Activated B cell treated with CpG ODN at 0.5 μM for 24 hours (primary cell): Measurements from ENCODE around the gene ATF5. TPM values are rescaled to one million over a fixed set of nuclear protein-coding genes. Genes with fewer than 3 reads are reported as not detected.

ENCODE experiments used
- ATAC-seq: fragments of 200-7000 bp; cut with Tn5 transposase; one replicate; pipeline ENCODE4 v1.10.0; 2021; ENCODE audit warnings: low read depth, mild to moderate bottlenecking, moderate library complexity
- CTCF ChIA-PET: fragments of 350-600 bp; sonication (Branson Sonifier 250); formaldehyde crosslinking; loops from one replicate; lab custom pipeline; 2021; ENCODE audit warnings: antibody characterized with exemption; lab: Charles Lee
- POLR2A ChIA-PET: fragments of 350-600 bp; sonication (Branson Sonifier 250); formaldehyde crosslinking; loops from one replicate; lab custom pipeline; 2021; ENCODE audit warnings: antibody characterized with exemption; lab: Charles Lee
- DNase-seq: peaks from one replicate; pipeline ENCODE4 v3.0.0; 2022
- H3K27ac Mint-ChIP-seq: one replicate; pipeline ENCODE4 v1.8.0; 2020; ENCODE audit warnings: mixed read lengths
- H3K27me3 Mint-ChIP-seq: one replicate; pipeline ENCODE4 v1.8.0; 2021; ENCODE audit warnings: mixed read lengths
- H3K36me3 Mint-ChIP-seq: one replicate; pipeline ENCODE4 v1.8.0; 2021; ENCODE audit warnings: low read depth, mixed read lengths
- H3K4me1 Mint-ChIP-seq: one replicate; pipeline ENCODE4 v1.8.0; 2021; ENCODE audit warnings: mixed read lengths
- H3K4me3 Mint-ChIP-seq: one replicate; pipeline ENCODE4 v1.8.0; 2020; ENCODE audit warnings: mild to moderate bottlenecking, mixed read lengths
- H3K9me3 Mint-ChIP-seq: one replicate; pipeline ENCODE4 v1.8.0; 2020; ENCODE audit warnings: mixed read lengths
- intact Hi-C: fragments of 100-400 bp; cut with micrococcal nuclease; formaldehyde crosslinking; loops from one replicate; pipeline ENCODE4 v1.15.1; 2024
- total RNA-seq: library from RNA; stranded (reverse); gene quantifications from 2 replicates; pipeline ENCODE4 v1.2.3, GENCODE V29; 2022
- TF ChIP-seq, protein P1 (sequence below): fragments of 200-600 bp; IDR thresholded peaks from one replicate; pipeline ENCODE4 v1.8.0; 2022; ENCODE audit warnings: antibody characterized with exemption, mild to moderate bottlenecking

ATF5 gene
- total RNA-seq, 1 donor from 2014 or later, result 199 TPM

GRCh38 chr19:49946415-49946814, 17.4 kb downstream of the ATF5 start:
- TF ChIP-seq, protein P1, sequence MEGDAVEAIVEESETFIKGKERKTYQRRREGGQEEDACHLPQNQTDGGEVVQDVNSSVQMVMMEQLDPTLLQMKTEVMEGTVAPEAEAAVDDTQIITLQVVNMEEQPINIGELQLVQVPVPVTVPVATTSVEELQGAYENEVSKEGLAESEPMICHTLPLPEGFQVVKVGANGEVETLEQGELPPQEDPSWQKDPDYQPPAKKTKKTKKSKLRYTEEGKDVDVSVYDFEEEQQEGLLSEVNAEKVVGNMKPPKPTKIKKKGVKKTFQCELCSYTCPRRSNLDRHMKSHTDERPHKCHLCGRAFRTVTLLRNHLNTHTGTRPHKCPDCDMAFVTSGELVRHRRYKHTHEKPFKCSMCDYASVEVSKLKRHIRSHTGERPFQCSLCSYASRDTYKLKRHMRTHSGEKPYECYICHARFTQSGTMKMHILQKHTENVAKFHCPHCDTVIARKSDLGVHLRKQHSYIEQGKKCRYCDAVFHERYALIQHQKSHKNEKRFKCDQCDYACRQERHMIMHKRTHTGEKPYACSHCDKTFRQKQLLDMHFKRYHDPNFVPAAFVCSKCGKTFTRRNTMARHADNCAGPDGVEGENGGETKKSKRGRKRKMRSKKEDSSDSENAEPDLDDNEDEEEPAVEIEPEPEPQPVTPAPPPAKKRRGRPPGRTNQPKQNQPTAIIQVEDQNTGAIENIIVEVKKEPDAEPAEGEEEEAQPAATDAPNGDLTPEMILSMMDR, result no peak
- ChIA-PET POLR2A (no interaction called here), CTCF (no interaction called here)
- H3K9me3 Mint-ChIP-seq, result peaks cover 2% of the 10 kb centered on the region
- intact Hi-C loops, result no loop called here
- ATAC-seq, result no peak
- H3K4me1 Mint-ChIP-seq, result peaks cover 11% of the 10 kb centered on the region
- H3K4me3 Mint-ChIP-seq, result no peak overlapping the region
- no peak overlapping the region for H3K27ac Mint-ChIP-seq
- H3K36me3 Mint-ChIP-seq, result no peaks in the 10 kb centered on the region
- H3K27me3 Mint-ChIP-seq, result peaks cover 21% of the 10 kb centered on the region
- no peak for DNase-seq

DNA sequence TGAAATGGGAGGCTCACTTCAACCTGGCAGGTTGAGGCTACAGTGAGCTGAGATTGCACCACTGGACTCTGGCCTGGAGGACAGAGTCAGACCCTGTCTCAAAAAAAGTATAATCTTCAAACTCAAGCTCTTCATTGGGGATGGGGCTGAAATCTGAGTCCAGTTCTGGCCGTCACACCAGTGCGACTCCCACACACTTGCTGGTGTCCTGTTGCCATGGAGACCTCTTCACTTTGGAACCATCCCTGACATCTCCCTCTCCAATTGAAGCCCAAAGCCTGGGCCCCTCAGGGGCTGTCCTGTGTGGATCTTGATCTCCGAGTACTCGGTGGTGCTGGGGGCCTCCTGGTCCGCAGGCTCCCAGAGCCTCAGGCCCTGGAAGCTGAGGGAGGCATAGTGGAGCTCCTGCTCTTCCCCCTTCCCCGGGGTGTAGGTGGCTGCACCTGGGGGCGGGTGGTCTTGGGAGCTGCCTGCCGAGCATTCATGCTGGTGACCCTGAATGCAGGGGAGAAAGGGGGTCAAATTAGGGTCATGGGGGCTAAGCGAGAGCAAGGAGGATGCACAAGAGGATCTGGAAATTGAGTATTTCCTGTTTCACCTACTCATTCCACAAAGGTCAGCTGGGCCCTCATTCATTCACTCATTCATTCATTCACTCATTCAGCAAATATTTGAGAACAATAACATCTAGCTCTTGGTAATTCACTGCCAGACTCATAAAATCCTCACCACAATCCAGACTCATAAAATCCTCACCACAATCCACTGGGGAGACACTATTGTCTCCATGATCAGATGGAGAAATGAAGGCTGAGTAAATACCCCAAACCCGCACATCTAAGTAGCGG, 21.0 kb downstream of the ATF5 start:
- DNase-seq (no peak), ATAC-seq (no peak)
- Mint-ChIP-seq H3K4me3 (no peak overlapping the region), H3K27ac (no peak overlapping the region), H3K9me3 (no peaks in the 10 kb centered on the region), H3K36me3 (no peaks in the 10 kb centered on the region), H3K4me1 (peaks cover 23% of the 10 kb centered on the region), H3K27me3 (peaks cover 25% of the 10 kb centered on the region)
- TF ChIP-seq, protein P1, result no peak
- POLR2A ChIA-PET, result no interaction called here
- CTCF ChIA-PET, result interaction anchor here (1.2 to 1.4 kb wide), 2 partner anchors 12 to 14 kb away, joined by 3 to 5 read pairs; no protein-coding TSS in a partner anchor
- intact Hi-C loops, result no loop called here

- Mint-ChIP-seq H3K27ac (no peak overlapping the region), H3K36me3 (no peaks in the 10 kb centered on the region), H3K9me3 (no peaks in the 10 kb centered on the region), H3K4me1 (peaks cover 19% of the 10 kb centered on the region), H3K27me3 (peaks cover 25% of the 10 kb centered on the region), H3K4me3 (no peak overlapping the region)
- POLR2A ChIA-PET, result no interaction called here
- DNase-seq (no peak), ATAC-seq (no peak)
- intact Hi-C loops, result no loop called here
- CTCF ChIA-PET, result interaction anchor here (0.6 to 1.4 kb wide), 3 partner anchors 12 to 364 kb away, joined by 3 to 5 read pairs (median 3); no protein-coding TSS in a partner anchor
- TF ChIP-seq, protein P1, result no peak
These were observed 21.6 kb downstream of the ATF5 start for GRCh38 chr19:49950590-49950948.

DNA sequence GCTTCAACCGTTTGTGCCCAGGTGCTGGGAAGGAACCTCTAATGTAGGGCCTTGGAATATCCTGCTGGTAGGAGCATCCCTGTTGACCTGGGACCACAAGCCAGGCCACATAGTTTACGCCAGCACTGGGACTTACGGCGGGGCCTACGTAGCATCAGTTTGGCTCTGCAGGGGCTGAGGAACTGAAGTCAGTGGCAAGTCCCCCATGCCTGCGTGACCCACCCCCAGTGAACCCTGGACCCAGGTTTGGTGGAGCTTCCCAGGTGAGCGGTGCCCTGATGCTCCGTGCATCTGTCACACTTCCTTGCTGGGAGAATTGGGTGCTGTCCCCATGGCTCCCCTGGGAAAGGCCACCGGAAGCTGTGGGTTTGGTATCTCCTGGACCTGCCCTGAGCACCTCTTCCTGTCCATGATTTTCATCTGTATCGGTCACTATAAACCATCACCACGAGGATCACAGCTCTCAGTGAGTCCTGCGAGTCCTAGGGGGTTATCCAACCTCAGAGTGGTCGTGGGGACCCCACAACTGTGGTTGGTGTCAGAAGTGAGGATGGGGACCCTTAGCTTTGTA, 22.0 kb downstream of the ATF5 start:
- H3K36me3 Mint-ChIP-seq, result no peaks in the 10 kb centered on the region
- ATAC-seq, result no peak
- peaks cover 25% of the 10 kb centered on the region for H3K27me3 Mint-ChIP-seq
- ChIA-PET CTCF (interaction anchor here (0.6 to 1.2 kb wide), 2 partner anchors 15 to 364 kb away, joined by 3 read pairs; no protein-coding TSS in a partner anchor), POLR2A (no interaction called here)
- H3K27ac Mint-ChIP-seq, result no peak overlapping the region
- no peaks in the 10 kb centered on the region for H3K9me3 Mint-ChIP-seq
- intact Hi-C loops, result no loop called here
- no peak for DNase-seq
- peaks cover 19% of the 10 kb centered on the region for H3K4me1 Mint-ChIP-seq
- TF ChIP-seq, protein P1, result no peak
- no peak overlapping the region for H3K4me3 Mint-ChIP-seq

- TF ChIP-seq, protein P1, result no peak
- peaks cover 19% of the 10 kb centered on the region for H3K4me1 Mint-ChIP-seq
- no peak overlapping the region for H3K27ac Mint-ChIP-seq
- no peaks in the 10 kb centered on the region for H3K9me3 Mint-ChIP-seq
- ATAC-seq (no peak), DNase-seq (no peak)
- ChIA-PET CTCF (no interaction called here), POLR2A (no interaction called here)
- no peaks in the 10 kb centered on the region for H3K36me3 Mint-ChIP-seq
- peaks cover 25% of the 10 kb centered on the region for H3K27me3 Mint-ChIP-seq
- H3K4me3 Mint-ChIP-seq, result no peak overlapping the region
- intact Hi-C loops, result no loop called here
These were observed 22.9 kb downstream of the ATF5 start for GRCh38 chr19:49951806-49952478.
